HepG2 (cell line): ENCODE results near the gene SAE1. TPM values are rescaled to one million over a fixed set of nuclear protein-coding genes. Genes with fewer than 3 reads are reported as not detected.

Source experiments
- DNMT1 ChIP-seq: sonication (generic); formaldehyde crosslinking; IDR thresholded peaks from 2 replicates; pipeline ENCODE4 v1.5.1; 2020; ENCODE audit warnings: mild to moderate bottlenecking, missing genetic modification reagents
- MBNL3 ChIP-seq: fragments of 250-450 bp; sonication (Bioruptor Pico); conservative IDR thresholded peaks from 2 replicates; pipeline ENCODE4 v1.8.0; 2022; ENCODE audit warnings: mild to moderate bottlenecking, inconsistent platforms
- RCOR2 ChIP-seq: IDR thresholded peaks from 2 replicates; pipeline ENCODE4 v1.6.1; 2016; ENCODE audit warnings: missing biosample characterization, missing genetic modification reagents
- XRCC5 ChIP-seq: fragments of 200-400 bp; formaldehyde crosslinking; optimal IDR thresholded peaks from 2 replicates; pipeline ENCODE3; 2017; ENCODE audit warnings: mild to moderate bottlenecking, low read length
- ZNF446 ChIP-seq: sonication (generic); formaldehyde crosslinking; IDR thresholded peaks from 2 replicates; pipeline ENCODE4 v1.5.0; 2020; ENCODE audit warnings: mild to moderate bottlenecking, missing genetic modification reagents
- polyA plus RNA-seq, 8 experiments: library from polyadenylated mRNA; depleted of rRNA in 3 of 8; stranded (reverse) in 7 of 8; unstranded in 1 of 8; fragments of >200 nt; fragmentation: Illumina TruSeq in 4 of 8; extraction: Trizol in 4 of 8; gene quantifications; 2 replicates each; pipeline versions ENCODE4 v1.2.1 to v1.2.3, GENCODE V29; 2011 to 2016; ENCODE audit warnings: low read depth in 4 of 8, missing spikeins in 1 of 8, mixed read lengths in 1 of 8; ENCODE audit not compliant: insufficient read depth in 1 of 8
- total RNA-seq, 5 experiments: library from RNA; depleted of rRNA; stranded (reverse); fragments of >200 nt; fragmentation: Illumina TruSeq; extraction: Trizol; gene quantifications; 2 replicates each; pipeline ENCODE4 v1.2.3, GENCODE V29; 2016; ENCODE audit warnings: low read depth in 1 of 5
- TF ChIP-seq, protein P1 (sequence below): sonication (generic); formaldehyde crosslinking; IDR thresholded peaks from 2 replicates; pipeline ENCODE4 v1.4.0; 2020; ENCODE audit warnings: mild to moderate bottlenecking, missing genetic modification reagents
- TF ChIP-seq, protein P2 (sequence below): sonication (generic); formaldehyde crosslinking; IDR thresholded peaks from 2 replicates; pipeline ENCODE4 v1.5.0; 2020; ENCODE audit warnings: mild to moderate bottlenecking, missing genetic modification reagents, borderline replicate concordance
- TF ChIP-seq, protein P3 (sequence below), 2 experiments: IDR thresholded peaks; 2 replicates each; pipeline ENCODE4 v1.6.1; 2011 to 2012; ENCODE audit warnings: low read length in 2 of 2, borderline replicate concordance in 1 of 2, low read depth in 1 of 2, mild to moderate bottlenecking in 1 of 2, moderate library complexity in 1 of 2

SAE1 gene
- total and polyA plus RNA-seq, 2 of the 13 experiments (the other 11 are each of a cell fraction or from before 2014, with no cell fraction given), result 87.6 to 197 TPM

DNA sequence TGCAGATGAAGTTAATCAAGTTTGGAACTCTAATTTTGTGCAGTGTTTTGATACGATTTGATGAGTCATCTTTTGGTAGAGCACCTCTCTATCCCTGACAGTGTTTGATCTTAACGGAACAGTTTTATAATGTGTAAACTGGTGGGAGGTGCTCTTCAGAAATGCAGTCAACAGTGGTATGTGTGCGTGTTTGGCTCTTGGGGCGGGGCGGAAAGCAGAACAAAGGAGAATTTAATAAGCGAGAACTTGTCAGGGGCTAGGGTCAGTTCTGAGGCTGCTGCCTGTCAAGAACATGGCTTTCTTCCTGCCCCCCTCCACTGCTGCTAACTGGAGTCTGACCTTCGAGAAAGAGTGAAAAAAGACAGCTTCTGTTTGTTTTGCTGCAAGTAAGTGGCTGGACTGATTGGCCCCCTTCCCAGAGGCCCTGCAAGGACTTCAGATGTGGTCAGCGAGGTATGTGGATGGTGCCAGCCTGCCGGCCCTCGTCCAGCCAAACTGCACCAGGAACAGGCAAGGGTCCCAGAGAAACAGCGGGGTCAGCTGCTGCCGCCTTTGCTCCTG is 59.6 kb downstream of the SAE1 start (continued):
- no peak for TF ChIP-seq MBNL3 (CRISPR knock-in tag)
- TF ChIP-seq, protein P1, sequence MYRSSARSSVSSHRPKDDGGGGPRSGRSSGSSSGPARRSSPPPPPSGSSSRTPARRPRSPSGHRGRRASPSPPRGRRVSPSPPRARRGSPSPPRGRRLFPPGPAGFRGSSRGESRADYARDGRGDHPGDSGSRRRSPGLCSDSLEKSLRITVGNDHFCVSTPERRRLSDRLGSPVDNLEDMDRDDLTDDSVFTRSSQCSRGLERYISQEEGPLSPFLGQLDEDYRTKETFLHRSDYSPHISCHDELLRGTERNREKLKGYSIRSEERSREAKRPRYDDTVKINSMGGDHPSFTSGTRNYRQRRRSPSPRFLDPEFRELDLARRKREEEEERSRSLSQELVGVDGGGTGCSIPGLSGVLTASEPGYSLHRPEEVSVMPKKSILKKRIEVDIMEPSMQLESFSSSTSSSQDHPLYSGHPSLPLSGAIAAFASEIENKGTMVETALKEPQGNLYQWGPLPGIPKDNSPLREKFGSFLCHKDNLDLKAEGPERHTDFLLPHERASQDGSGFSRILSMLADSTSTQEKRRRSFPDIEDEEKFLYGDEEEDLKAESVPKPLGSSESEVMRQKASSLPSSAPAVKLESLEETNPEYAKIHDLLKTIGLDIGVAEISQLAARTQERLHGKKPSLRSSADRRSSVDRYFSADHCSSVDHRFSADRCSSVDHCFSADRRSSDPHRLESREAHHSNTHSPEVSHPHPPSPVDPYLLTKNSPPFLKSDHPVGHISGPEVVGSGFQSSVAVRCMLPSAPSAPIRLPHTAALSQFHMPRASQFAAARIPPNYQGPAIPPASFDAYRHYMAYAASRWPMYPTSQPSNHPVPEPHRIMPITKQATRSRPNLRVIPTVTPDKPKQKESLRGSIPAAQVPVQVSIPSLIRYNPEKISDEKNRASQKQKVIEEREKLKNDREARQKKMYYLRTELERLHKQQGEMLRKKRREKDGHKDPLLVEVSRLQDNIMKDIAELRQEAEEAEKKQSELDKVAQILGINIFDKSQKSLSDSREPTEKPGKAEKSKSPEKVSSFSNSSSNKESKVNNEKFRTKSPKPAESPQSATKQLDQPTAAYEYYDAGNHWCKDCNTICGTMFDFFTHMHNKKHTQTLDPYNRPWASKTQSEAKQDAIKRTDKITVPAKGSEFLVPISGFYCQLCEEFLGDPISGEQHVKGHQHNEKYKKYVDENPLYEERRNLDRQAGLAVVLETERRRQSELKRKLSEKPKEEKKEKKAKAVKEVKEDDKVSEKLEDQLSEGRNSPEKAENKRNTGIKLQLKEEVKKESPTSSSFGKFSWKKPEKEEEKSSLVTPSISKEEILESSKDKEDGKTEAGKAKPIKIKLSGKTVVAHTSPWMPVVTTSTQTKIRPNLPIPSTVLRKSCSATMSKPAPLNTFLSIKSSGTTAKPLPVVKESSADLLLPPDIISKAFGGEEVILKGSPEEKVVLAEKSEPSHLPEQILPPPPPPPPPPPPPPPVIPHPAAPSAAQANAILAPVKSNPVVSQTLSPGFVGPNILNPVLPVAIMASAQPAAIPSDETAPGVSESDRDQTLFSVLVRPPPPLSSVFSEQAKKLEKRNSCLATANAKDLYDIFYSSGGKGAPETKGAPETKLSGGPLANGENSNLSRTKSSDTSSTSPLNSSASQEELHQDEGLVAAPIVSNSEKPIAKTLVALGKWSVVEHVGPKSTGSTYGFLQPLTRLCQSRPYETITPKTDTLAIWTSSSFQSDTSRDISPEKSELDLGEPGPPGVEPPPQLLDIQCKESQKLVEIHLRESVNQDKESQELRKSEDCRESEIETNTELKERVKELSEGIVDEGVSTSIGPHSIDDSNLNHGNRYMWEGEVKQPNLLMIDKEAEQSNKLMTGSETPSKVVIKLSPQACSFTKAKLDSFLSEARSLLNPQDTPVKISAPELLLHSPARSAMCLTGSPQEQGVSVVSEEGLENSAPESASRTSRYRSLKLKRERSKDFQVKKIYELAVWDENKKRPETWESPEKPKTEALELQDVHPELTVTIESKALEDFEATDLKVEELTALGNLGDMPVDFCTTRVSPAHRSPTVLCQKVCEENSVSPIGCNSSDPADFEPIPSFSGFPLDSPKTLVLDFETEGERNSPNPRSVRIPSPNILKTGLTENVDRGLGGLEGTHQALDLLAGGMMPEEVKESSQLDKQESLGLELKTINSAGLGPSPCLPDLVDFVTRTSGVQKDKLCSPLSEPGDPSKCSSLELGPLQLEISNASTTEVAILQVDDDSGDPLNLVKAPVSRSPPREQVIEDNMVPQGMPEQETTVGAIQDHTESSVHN (CRISPR knock-in tag), result no peak
- peak; percentile 68 for TF ChIP-seq XRCC5
- TF ChIP-seq, protein P2, sequence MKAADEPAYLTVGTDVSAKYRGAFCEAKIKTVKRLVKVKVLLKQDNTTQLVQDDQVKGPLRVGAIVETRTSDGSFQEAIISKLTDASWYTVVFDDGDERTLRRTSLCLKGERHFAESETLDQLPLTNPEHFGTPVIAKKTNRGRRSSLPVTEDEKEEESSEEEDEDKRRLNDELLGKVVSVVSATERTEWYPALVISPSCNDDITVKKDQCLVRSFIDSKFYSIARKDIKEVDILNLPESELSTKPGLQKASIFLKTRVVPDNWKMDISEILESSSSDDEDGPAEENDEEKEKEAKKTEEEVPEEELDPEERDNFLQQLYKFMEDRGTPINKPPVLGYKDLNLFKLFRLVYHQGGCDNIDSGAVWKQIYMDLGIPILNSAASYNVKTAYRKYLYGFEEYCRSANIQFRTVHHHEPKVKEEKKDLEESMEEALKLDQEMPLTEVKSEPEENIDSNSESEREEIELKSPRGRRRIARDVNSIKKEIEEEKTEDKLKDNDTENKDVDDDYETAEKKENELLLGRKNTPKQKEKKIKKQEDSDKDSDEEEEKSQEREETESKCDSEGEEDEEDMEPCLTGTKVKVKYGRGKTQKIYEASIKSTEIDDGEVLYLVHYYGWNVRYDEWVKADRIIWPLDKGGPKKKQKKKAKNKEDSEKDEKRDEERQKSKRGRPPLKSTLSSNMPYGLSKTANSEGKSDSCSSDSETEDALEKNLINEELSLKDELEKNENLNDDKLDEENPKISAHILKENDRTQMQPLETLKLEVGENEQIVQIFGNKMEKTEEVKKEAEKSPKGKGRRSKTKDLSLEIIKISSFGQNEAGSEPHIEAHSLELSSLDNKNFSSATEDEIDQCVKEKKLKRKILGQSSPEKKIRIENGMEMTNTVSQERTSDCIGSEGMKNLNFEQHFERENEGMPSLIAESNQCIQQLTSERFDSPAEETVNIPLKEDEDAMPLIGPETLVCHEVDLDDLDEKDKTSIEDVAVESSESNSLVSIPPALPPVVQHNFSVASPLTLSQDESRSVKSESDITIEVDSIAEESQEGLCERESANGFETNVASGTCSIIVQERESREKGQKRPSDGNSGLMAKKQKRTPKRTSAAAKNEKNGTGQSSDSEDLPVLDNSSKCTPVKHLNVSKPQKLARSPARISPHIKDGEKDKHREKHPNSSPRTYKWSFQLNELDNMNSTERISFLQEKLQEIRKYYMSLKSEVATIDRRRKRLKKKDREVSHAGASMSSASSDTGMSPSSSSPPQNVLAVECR (CRISPR knock-in tag), result peak; percentile 42; the same call in 1 of the 2 replicates
- TF ChIP-seq, protein P3, sequence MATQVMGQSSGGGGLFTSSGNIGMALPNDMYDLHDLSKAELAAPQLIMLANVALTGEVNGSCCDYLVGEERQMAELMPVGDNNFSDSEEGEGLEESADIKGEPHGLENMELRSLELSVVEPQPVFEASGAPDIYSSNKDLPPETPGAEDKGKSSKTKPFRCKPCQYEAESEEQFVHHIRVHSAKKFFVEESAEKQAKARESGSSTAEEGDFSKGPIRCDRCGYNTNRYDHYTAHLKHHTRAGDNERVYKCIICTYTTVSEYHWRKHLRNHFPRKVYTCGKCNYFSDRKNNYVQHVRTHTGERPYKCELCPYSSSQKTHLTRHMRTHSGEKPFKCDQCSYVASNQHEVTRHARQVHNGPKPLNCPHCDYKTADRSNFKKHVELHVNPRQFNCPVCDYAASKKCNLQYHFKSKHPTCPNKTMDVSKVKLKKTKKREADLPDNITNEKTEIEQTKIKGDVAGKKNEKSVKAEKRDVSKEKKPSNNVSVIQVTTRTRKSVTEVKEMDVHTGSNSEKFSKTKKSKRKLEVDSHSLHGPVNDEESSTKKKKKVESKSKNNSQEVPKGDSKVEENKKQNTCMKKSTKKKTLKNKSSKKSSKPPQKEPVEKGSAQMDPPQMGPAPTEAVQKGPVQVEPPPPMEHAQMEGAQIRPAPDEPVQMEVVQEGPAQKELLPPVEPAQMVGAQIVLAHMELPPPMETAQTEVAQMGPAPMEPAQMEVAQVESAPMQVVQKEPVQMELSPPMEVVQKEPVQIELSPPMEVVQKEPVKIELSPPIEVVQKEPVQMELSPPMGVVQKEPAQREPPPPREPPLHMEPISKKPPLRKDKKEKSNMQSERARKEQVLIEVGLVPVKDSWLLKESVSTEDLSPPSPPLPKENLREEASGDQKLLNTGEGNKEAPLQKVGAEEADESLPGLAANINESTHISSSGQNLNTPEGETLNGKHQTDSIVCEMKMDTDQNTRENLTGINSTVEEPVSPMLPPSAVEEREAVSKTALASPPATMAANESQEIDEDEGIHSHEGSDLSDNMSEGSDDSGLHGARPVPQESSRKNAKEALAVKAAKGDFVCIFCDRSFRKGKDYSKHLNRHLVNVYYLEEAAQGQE (IDR thresholded peaks at IDR 0.05; ENCODE audit: borderline replicate concordance in 1 of 2, low read depth in 1 of 2, low read length in 2 of 2), result no peak
- TF ChIP-seq DNMT1 (CRISPR knock-in tag), result no peak
- no peak for TF ChIP-seq RCOR2 (CRISPR knock-in tag)
- TF ChIP-seq ZNF446 (CRISPR knock-in tag), result no peak
